Right kidney (tissue), 1 donor: ENCODE results near the gene ALS2.
"Not testable (repeated sequence)": the region's sequence is repeated elsewhere in the genome, so short reads cannot be mapped to it uniquely, and the experiment has no call there.

Source experiments
- DNase-seq: peaks from one replicate; pipeline ENCODE4 v3.0.0-alpha.2; 2016

The ALS2 gene

GRCh38 chr2:201795607-201796477 is 15.1 kb upstream of the ALS2 start:
- DNase-seq = peak; percentile 36

- no peak for DNase-seq
Observed at GRCh38 chr2:201794294-201794693, 13.6 kb upstream of the ALS2 start.

GRCh38 chr2:201793631-201794030 is 12.9 kb upstream of the ALS2 start:
- no peak for DNase-seq

GRCh38 chr2:201790989-201791388 is 10.3 kb upstream of the ALS2 start:
- no peak for DNase-seq

- no peak for DNase-seq
Observed at GRCh38 chr2:201790291-201790690, 9.6 kb upstream of the ALS2 start.

- no peak for DNase-seq
Observed at GRCh38 chr2:201789395-201789794, 8.7 kb upstream of the ALS2 start.

GRCh38 chr2:201788371-201788770 is 7.6 kb upstream of the ALS2 start:
- no peak for DNase-seq

GRCh38 chr2:201786471-201786870 is 5.7 kb upstream of the ALS2 start:
- no peak for DNase-seq

- no peak for DNase-seq
Observed at GRCh38 chr2:201785135-201785534, 4.4 kb upstream of the ALS2 start.

GRCh38 chr2:201784563-201784962 is 3.8 kb upstream of the ALS2 start:
- no peak for DNase-seq

- no peak for DNase-seq
Observed at GRCh38 chr2:201781557-201782051, 871 bp upstream of the ALS2 start.

GRCh38 chr2:201779901-201780673 is 646 bp downstream of the ALS2 start:
- DNase-seq = no peak

- no peak for DNase-seq
Observed at GRCh38 chr2:201777869-201778268, 2.9 kb downstream of the ALS2 start.

GRCh38 chr2:201777043-201777442 is 3.7 kb downstream of the ALS2 start:
- no peak for DNase-seq

- DNase-seq = no peak
Observed at GRCh38 chr2:201775326-201775725, 5.4 kb downstream of the ALS2 start.

GRCh38 chr2:201774546-201774945 is 6.2 kb downstream of the ALS2 start:
- no peak for DNase-seq

- no peak for DNase-seq
Observed at GRCh38 chr2:201773990-201774389, 6.7 kb downstream of the ALS2 start.

- no peak for DNase-seq
Observed at GRCh38 chr2:201769666-201770373, 10.9 kb downstream of the ALS2 start.

- no peak for DNase-seq
Observed at GRCh38 chr2:201768918-201769317, 11.8 kb downstream of the ALS2 start.

GRCh38 chr2:201765799-201766198 is 14.9 kb downstream of the ALS2 start:
- no peak for DNase-seq

- DNase-seq = not testable (repeated sequence)
Observed at GRCh38 chr2:201764469-201764868, 16.3 kb downstream of the ALS2 start.

- DNase-seq = no peak
Observed at GRCh38 chr2:201761101-201761500, 19.6 kb downstream of the ALS2 start.

- DNase-seq = no peak
Observed at GRCh38 chr2:201759567-201759966, 21.2 kb downstream of the ALS2 start.
